Activated CD8-positive, alpha-beta memory T cell treated with anti-CD3 and anti-CD28 coated beads, Interleukin-2, amount 50 U/mL, for 24 hours (primary cell): ENCODE measurements around the gene TRAPPC14.

ENCODE experiments used
- DNase-seq: peaks from one replicate; pipeline ENCODE4 v3.0.0-alpha.2; 2020; ENCODE audit errors: extremely low read depth

TRAPPC14 gene

GRCh38 chr7:100173806-100174495 is 15.4 kb upstream of the TRAPPC14 start:
- DNase-seq, result no peak

- DNase-seq, result no peak
These were observed 13.3 kb upstream of the TRAPPC14 start for GRCh38 chr7:100171840-100172239.

- no peak for DNase-seq
These were observed 12.7 kb upstream of the TRAPPC14 start for GRCh38 chr7:100171087-100171681.

GRCh38 chr7:100170101-100170897 is 11.8 kb upstream of the TRAPPC14 start:
- no peak for DNase-seq

- no peak for DNase-seq
These were observed 10.8 kb upstream of the TRAPPC14 start for GRCh38 chr7:100169147-100169850.

GRCh38 chr7:100167912-100168323 is 9.4 kb upstream of the TRAPPC14 start:
- no peak for DNase-seq

GRCh38 chr7:100166970-100167911 is 8.7 kb upstream of the TRAPPC14 start:
- no peak for DNase-seq

GRCh38 chr7:100166317-100166940 is 7.9 kb upstream of the TRAPPC14 start:
- DNase-seq, result no peak

GRCh38 chr7:100163871-100164270 is 5.3 kb upstream of the TRAPPC14 start:
- DNase-seq, result no peak

- DNase-seq, result no peak
These were observed 4.5 kb upstream of the TRAPPC14 start for GRCh38 chr7:100163006-100163531.

- no peak for DNase-seq
These were observed 1.5 kb upstream of the TRAPPC14 start for GRCh38 chr7:100160067-100160466.

- no peak for DNase-seq
These were observed 638 bp upstream of the TRAPPC14 start for GRCh38 chr7:100159099-100159623.

- DNase-seq, result no peak
These were observed 942 bp downstream of the TRAPPC14 start for GRCh38 chr7:100157334-100158228.

- DNase-seq, result no peak
These were observed 1.5 kb downstream of the TRAPPC14 start for GRCh38 chr7:100157069-100157333.

GRCh38 chr7:100156331-100157068 is 2.0 kb downstream of the TRAPPC14 start:
- DNase-seq, result no peak

- no peak for DNase-seq
These were observed 2.8 kb downstream of the TRAPPC14 start for GRCh38 chr7:100155553-100156317.

GRCh38 chr7:100154651-100155491 is 3.7 kb downstream of the TRAPPC14 start:
- no peak for DNase-seq
